Right atrium auricular region (tissue), 2 donors: ENCODE measurements around the gene RPLP2. TPM values are rescaled to one million over a fixed set of nuclear protein-coding genes. Genes with fewer than 3 reads are reported as not detected.

Experiments
- DNase-seq: peaks from one replicate; pipeline ENCODE4 v3.0.0-alpha.2; 2019; ENCODE audit warnings: low spot score
- H3K27ac ChIP-seq, 2 donors: fragments of 200-600 bp; sonication (generic); 1 replicate in 1 of 2; 2 replicates in 1 of 2; pipeline ENCODE4 v1.5.1; 2016 to 2019
- H3K27me3 ChIP-seq, 2 donors: fragments of 200-600 bp; sonication (generic); one replicate each; pipeline versions ENCODE4 v1.5.1 to v1.6.0; 2017 to 2019
- H3K36me3 ChIP-seq: fragments of 200-600 bp; sonication (generic); one replicate; pipeline ENCODE4 v1.5.1; 2016
- H3K4me1 ChIP-seq, 2 donors: fragments of 200-600 bp; sonication (generic); one replicate each; pipeline versions ENCODE4 v1.5.1 to v1.6.0; 2017 to 2019
- H3K4me3 ChIP-seq, 2 donors: fragments of 200-600 bp; sonication (generic); 1 replicate in 1 of 2; 2 replicates in 1 of 2; pipeline ENCODE4 v1.5.1; 2017 to 2019; ENCODE audit warnings: mild to moderate bottlenecking in 1 of 2, moderate library complexity in 1 of 2
- H3K9me3 ChIP-seq, 2 donors: fragments of 200-600 bp; sonication (generic); one replicate each; pipeline ENCODE4 v1.5.1; 2019
- total RNA-seq, 2 donors: library from RNA; depleted of rRNA; stranded (reverse); fragments of >200 nt; gene quantifications; one replicate each; pipeline ENCODE4 v1.1.0, GENCODE V29; 2016
- TF ChIP-seq, protein P1 (sequence below), 2 donors: fragments of 200-600 bp; sonication (generic); IDR thresholded peaks; one replicate each; pipeline ENCODE4 v1.5.1; 2019; ENCODE audit warnings: antibody characterized with exemption in 2 of 2

RPLP2 gene
- total RNA-seq, 2 donors from 2014 or later = 145 to 384 TPM

GRCh38 chr11:801097-801780 lies 8.5 kb upstream of the RPLP2 start:
- Histone ChIP-seq H3K36me3 (no peaks in the 10 kb centered on the region), H3K4me1 (peaks cover 0 to 43% of the 10 kb centered on the region in 2 donors), H3K9me3 (no peaks in the 10 kb centered on the region), H3K27ac (no peak overlapping the region), H3K4me3 (no peak overlapping the region), H3K27me3 (no peaks in the 10 kb centered on the region)
- TF ChIP-seq, protein P1, sequence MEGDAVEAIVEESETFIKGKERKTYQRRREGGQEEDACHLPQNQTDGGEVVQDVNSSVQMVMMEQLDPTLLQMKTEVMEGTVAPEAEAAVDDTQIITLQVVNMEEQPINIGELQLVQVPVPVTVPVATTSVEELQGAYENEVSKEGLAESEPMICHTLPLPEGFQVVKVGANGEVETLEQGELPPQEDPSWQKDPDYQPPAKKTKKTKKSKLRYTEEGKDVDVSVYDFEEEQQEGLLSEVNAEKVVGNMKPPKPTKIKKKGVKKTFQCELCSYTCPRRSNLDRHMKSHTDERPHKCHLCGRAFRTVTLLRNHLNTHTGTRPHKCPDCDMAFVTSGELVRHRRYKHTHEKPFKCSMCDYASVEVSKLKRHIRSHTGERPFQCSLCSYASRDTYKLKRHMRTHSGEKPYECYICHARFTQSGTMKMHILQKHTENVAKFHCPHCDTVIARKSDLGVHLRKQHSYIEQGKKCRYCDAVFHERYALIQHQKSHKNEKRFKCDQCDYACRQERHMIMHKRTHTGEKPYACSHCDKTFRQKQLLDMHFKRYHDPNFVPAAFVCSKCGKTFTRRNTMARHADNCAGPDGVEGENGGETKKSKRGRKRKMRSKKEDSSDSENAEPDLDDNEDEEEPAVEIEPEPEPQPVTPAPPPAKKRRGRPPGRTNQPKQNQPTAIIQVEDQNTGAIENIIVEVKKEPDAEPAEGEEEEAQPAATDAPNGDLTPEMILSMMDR (IDR thresholded peaks at IDR 0.05) = no peak
- DNase-seq = no peak

- Histone ChIP-seq H3K27me3 (no peaks in the 10 kb centered on the region), H3K4me3 (no peak overlapping the region), H3K4me1 (peaks cover 0 to 35% of the 10 kb centered on the region in 2 donors), H3K9me3 (no peaks in the 10 kb centered on the region), H3K27ac (no peak overlapping the region), H3K36me3 (no peaks in the 10 kb centered on the region)
- TF ChIP-seq, protein P1 (IDR thresholded peaks at IDR 0.05) = no peak
- DNase-seq = no peak
Observed at GRCh38 chr11:802018-802617, 7.6 kb upstream of the RPLP2 start.

DNA sequence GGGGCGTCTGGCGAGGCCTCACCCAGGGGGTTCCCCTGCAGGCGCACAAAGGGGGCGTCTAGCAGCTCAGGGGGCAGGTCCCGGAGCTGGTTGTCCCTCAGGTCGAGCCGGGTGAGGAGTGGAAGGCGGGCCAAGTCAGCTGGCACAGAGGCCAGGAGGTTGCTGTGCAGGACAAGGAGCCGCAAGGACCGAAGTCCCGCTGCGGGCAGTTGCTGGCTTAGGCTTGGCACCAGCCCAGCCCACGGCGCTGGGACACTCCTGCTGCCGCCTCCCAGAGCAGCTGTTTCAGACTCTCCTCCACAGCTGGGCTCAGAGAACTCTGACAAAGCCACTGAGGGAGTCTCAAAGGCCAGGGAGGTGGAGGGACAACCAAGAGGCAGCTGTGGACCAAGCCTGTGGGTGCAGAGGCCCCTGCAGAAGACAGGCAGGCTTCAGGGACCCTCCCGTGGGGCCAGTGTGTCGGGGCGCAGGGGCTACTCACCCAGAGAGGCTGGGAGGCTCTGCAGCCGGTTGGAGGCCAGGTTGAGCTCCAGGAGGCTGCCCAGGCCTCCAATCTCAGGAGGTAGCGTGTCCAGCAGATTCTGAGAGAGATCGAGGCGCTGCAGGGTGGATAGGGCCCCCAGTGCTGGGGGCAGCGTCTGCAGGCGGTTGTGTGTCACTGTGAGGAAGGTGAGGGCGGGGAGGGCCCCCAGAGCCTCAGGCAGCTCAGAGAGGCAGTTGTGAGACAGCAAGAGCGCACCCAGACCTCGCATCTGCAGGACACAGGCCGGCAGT lies 6.9 kb upstream of the RPLP2 start:
- H3K4me3 ChIP-seq = no peak overlapping the region
- no peak for DNase-seq

GRCh38 chr11:803467-803742 lies 6.4 kb upstream of the RPLP2 start:
- no peaks in the 10 kb centered on the region for H3K36me3 ChIP-seq
- no peaks in the 10 kb centered on the region for H3K9me3 ChIP-seq
- H3K4me3 ChIP-seq = no peak overlapping the region
- H3K27me3 ChIP-seq = no peaks in the 10 kb centered on the region
- no peak overlapping the region for H3K27ac ChIP-seq
- peaks cover 0 to 36% of the 10 kb centered on the region in 2 donors for H3K4me1 ChIP-seq
- DNase-seq = no peak
- TF ChIP-seq, protein P1 (IDR thresholded peaks at IDR 0.05) = no peak

More for the DNA sequence above, 6.9 kb upstream of the RPLP2 start:
- TF ChIP-seq, protein P1 (IDR thresholded peaks at IDR 0.05) = no peak
- Histone ChIP-seq H3K27ac (no peak overlapping the region), H3K9me3 (no peaks in the 10 kb centered on the region), H3K4me1 (peaks cover 0 to 33% of the 10 kb centered on the region in 2 donors), H3K27me3 (no peaks in the 10 kb centered on the region), H3K36me3 (no peaks in the 10 kb centered on the region)

DNA sequence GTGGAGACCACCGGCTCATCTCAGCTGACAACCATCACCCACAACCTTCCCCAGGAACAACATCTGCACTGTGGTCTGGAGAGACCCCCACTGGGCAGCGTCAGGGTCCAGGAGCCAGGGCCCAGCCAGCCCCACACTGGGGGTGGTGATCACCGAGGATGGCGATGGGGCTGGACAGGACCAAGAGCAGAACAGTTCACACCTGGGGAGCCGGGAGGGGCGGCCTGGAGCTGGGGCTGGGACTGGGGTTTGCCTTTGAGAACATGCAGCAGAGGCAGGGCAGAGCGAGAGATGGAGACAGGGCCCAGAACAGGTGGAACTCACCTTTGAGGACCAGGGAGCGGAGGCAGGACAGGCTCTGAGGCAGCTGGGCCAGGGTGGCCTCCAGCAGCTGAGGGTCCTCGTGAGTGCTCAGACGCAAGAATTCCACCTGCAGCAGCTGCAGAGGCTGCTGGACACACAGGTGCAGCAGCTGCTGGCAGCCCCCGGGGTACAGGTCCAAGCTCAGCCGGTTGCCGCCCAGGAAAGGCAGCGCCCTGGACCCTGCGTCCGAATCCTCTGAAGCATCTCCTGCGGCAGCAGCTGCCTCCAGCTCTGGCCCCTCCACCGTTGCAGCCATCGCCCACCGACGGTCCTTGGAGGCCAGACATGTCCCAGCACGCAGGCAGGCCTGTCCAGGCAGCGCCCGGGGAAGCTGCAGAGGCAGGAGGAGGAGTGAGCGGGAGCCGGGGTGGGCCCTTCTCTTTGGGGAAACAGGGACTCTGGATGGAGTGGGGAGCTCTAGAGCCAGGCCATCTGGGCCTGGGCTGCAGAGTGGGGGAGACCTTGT lies 5.8 kb upstream of the RPLP2 start:
- Histone ChIP-seq H3K9me3 (no peaks in the 10 kb centered on the region), H3K36me3 (no peaks in the 10 kb centered on the region), H3K27ac (no peak overlapping the region), H3K4me3 (peak overlapping the region in 1 of 2 donors; percentile 64), H3K27me3 (no peaks in the 10 kb centered on the region), H3K4me1 (peaks cover 0 to 37% of the 10 kb centered on the region in 2 donors)
- TF ChIP-seq, protein P1 (IDR thresholded peaks at IDR 0.05) = no peak
- no peak for DNase-seq
